Progenitor cell of endocrine pancreas (in vitro differentiated cells): ENCODE measurements around the gene CDR2. TPM values are rescaled to one million over a fixed set of nuclear protein-coding genes. Genes with fewer than 3 reads are reported as not detected.
"Not testable (repeated sequence)": the region's sequence is repeated elsewhere in the genome, so short reads cannot be mapped to it uniquely, and the experiment has no call there.

Experiments used
- DNase-seq: peaks from one replicate; pipeline ENCODE4 v3.0.0; 2021; ENCODE audit warnings: low spot score; ENCODE audit not compliant: unreplicated experiment
- H3K27ac Mint-ChIP-seq: 2 replicates; pipeline ENCODE4 v1.8.0; 2021; ENCODE audit warnings: mild to moderate bottlenecking, moderate library complexity, mixed read lengths
- H3K27me3 Mint-ChIP-seq: 2 replicates; pipeline ENCODE4 v1.8.0; 2021; ENCODE audit warnings: mixed read lengths
- H3K36me3 Mint-ChIP-seq: 2 replicates; pipeline ENCODE4 v1.8.0; 2022; ENCODE audit warnings: mixed read lengths; ENCODE audit not compliant: insufficient read depth
- H3K4me1 Mint-ChIP-seq: 2 replicates; pipeline ENCODE4 v1.8.0; 2021; ENCODE audit warnings: low read depth, mixed read lengths
- H3K4me3 Mint-ChIP-seq: 2 replicates; pipeline ENCODE4 v1.8.0; 2021; ENCODE audit warnings: low read depth, mild to moderate bottlenecking, moderate library complexity, mixed read lengths
- H3K9me3 Mint-ChIP-seq: 2 replicates; pipeline ENCODE4 v1.8.0; 2021; ENCODE audit warnings: low read depth, mixed read lengths
- total RNA-seq: library from RNA; stranded (reverse); gene quantifications from 2 replicates; pipeline ENCODE4 v1.2.1, GENCODE V29; 2021
- TF ChIP-seq, protein P1 (sequence below): fragments of 200-600 bp; sonication (generic); IDR thresholded peaks from one replicate; pipeline ENCODE4 v1.5.0; 2021; ENCODE audit warnings: antibody characterized with exemption, mild to moderate bottlenecking; ENCODE audit not compliant: unreplicated experiment

Gene CDR2
- total RNA-seq, 1 donor from 2014 or later = 16.6 TPM

DNA sequence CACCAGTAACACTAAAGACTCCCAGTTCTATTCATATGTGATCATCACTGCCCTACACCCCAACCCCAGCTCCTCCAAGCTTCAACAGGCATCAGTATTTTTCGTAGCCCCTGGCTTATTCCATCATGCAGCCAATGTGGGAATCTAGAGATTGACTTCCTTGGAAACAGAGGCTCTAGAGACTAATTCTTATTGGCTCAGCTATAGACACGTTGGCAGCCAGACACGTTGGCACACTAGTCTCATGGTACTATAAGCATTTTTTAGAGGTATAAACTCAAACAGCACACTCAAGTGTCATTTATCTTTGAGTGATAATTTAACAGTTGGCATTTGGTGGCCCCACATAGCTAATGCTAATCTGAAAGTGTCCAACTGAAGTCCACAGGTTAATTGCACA is 44.4 kb upstream of the CDR2 start:
- no peak for DNase-seq
- TF ChIP-seq, protein P1, sequence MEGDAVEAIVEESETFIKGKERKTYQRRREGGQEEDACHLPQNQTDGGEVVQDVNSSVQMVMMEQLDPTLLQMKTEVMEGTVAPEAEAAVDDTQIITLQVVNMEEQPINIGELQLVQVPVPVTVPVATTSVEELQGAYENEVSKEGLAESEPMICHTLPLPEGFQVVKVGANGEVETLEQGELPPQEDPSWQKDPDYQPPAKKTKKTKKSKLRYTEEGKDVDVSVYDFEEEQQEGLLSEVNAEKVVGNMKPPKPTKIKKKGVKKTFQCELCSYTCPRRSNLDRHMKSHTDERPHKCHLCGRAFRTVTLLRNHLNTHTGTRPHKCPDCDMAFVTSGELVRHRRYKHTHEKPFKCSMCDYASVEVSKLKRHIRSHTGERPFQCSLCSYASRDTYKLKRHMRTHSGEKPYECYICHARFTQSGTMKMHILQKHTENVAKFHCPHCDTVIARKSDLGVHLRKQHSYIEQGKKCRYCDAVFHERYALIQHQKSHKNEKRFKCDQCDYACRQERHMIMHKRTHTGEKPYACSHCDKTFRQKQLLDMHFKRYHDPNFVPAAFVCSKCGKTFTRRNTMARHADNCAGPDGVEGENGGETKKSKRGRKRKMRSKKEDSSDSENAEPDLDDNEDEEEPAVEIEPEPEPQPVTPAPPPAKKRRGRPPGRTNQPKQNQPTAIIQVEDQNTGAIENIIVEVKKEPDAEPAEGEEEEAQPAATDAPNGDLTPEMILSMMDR = no peak

DNA sequence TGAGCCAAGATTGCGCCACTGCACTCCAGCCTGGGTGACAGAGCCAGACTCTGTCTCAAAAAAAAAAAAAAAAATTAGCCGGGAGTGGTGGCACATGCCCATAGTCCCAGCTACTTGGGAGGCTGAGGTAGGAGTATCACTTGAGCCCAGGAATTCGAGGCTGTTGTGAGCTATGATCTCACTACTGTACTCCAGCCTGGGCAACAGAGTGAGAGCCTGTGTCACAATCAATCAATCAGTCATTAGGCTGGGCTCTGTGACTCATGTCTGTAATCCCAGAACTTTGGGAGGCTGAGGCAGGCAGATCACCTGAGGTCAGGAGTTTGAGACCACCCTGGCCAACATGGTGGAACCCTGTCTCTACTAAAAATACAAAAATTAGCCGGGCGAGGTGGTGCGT is 43.4 kb upstream of the CDR2 start:
- not testable (repeated sequence) for H3K27ac Mint-ChIP-seq, H3K27me3 Mint-ChIP-seq, H3K4me1 Mint-ChIP-seq, H3K4me3 Mint-ChIP-seq, DNase-seq, H3K9me3 Mint-ChIP-seq
- peaks cover 11% of the 10 kb centered on the region for H3K36me3 Mint-ChIP-seq

More for the DNA sequence above, 44.4 kb upstream of the CDR2 start:
- Mint-ChIP-seq H3K27ac (no peak overlapping the region), H3K36me3 (peaks cover 16% of the 10 kb centered on the region), H3K4me1 (no peaks in the 10 kb centered on the region), H3K9me3 (no peaks in the 10 kb centered on the region), H3K4me3 (no peak overlapping the region), H3K27me3 (no peaks in the 10 kb centered on the region)

DNA sequence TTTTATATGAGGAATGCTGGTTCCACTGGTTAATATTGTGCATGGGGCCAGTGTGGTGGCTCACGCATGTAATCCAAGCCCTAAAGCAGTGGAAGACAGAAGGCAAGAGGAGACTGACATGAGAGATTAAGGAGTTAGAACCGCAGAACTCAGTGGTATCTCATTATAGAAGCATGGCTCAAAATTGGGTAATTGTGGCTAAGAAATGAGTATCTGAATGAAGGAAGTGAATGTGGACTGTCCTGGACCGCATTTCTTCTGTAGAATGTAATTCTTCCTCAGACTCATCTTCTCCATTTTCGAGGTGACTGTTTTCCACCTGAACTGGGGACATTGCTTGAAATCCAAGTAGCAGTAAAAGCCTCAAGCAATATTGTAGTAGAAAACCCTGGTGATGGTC is 42.6 kb upstream of the CDR2 start:
- no peaks in the 10 kb centered on the region for H3K27me3 Mint-ChIP-seq
- no peaks in the 10 kb centered on the region for H3K4me1 Mint-ChIP-seq
- H3K27ac Mint-ChIP-seq = no peak overlapping the region
- H3K4me3 Mint-ChIP-seq = no peak overlapping the region
- H3K9me3 Mint-ChIP-seq = no peaks in the 10 kb centered on the region
- no peak for DNase-seq
- TF ChIP-seq, protein P1 = no peak
- H3K36me3 Mint-ChIP-seq = peaks cover 10% of the 10 kb centered on the region

DNA sequence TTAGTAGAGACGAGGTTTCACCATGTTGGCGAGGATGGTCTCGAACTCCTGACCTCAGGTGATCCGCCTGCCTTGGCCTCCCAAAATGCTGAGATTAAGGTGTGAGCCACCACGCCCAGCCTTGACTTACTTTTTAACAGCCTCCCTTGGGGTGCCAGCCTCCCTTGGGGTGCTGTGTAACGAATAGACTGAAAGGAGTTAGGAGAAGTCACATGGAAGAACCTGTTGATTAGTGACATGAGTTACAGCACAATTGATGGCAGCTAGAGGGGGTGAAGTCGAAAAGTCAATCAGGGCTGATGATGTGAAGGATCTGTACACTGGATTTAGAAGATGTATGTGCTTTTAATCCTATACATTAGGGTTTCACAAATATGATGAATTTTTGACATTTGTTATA is 39.4 kb upstream of the CDR2 start:
- no peak for DNase-seq
- TF ChIP-seq, protein P1 = no peak
- Mint-ChIP-seq H3K27me3 (no peaks in the 10 kb centered on the region), H3K36me3 (peaks cover 3% of the 10 kb centered on the region), H3K27ac (no peak overlapping the region), H3K4me3 (no peak overlapping the region), H3K4me1 (no peaks in the 10 kb centered on the region), H3K9me3 (peaks cover 7% of the 10 kb centered on the region)

DNA sequence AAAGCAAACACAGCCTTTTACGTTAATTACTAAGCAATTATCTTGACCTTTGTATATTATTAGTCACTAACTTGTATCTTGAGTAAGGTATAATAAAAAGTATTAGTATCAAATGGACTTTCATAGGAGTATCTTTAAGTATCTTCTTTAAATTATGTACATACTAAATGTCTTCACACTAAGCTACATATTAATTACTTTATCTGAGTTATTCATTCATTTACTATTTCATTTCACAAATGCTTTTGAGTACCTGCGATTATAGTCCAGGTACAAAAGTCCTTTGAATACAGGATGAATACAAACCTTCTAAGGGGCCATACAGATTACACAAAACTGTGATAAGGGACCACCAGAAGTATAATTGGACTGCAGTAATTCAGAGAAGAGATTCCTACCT is 33.1 kb upstream of the CDR2 start:
- no peaks in the 10 kb centered on the region for H3K4me1 Mint-ChIP-seq
- TF ChIP-seq, protein P1 = no peak
- no peaks in the 10 kb centered on the region for H3K27me3 Mint-ChIP-seq
- peaks cover 3% of the 10 kb centered on the region for H3K36me3 Mint-ChIP-seq
- H3K9me3 Mint-ChIP-seq = peaks cover 7% of the 10 kb centered on the region
- H3K27ac Mint-ChIP-seq = no peak overlapping the region
- DNase-seq = no peak
- H3K4me3 Mint-ChIP-seq = no peak overlapping the region

DNA sequence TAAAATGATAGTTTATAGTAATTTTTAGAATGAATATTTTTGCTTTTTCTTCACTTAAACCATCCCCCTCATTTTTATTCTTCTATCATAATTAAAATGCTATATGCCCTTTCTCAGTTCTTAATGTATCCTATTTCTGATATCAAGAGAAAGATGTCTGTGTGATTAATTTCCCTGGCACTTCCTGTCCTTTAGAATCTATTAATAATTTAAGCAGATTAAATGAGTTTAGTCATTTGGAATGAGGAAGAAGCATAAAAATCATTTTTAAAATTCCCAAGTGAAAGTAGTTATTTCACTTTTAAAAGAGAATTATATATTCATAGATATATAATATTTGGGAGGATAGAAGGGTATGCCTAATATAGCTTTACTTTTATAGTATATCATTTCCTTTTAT is 27.8 kb upstream of the CDR2 start:
- no peaks in the 10 kb centered on the region for H3K9me3 Mint-ChIP-seq
- H3K27me3 Mint-ChIP-seq = no peaks in the 10 kb centered on the region
- no peak overlapping the region for H3K4me3 Mint-ChIP-seq
- DNase-seq = no peak
- peaks cover 1% of the 10 kb centered on the region for H3K36me3 Mint-ChIP-seq
- TF ChIP-seq, protein P1 = no peak
- no peaks in the 10 kb centered on the region for H3K4me1 Mint-ChIP-seq
- no peak overlapping the region for H3K27ac Mint-ChIP-seq
